Body of pancreas (tissue), 4 donors: ENCODE measurements around the gene SDHAF2.

ENCODE experiments used
- POLR2A ChIP-seq, 3 donors: fragments of 450-650 bp; IDR thresholded peaks; one replicate each; pipeline ENCODE4 v1.6.1; 2016; ENCODE audit warnings: antibody characterized with exemption in 3 of 3, mild to moderate bottlenecking in 2 of 3
- TF ChIP-seq, protein P1 (sequence below), 7 experiments: fragments of 450-650 bp in 4 of 7; fragments of 200-600 bp in 3 of 7; sonication (generic) in 3 of 7; IDR thresholded peaks; one replicate each; pipeline ENCODE4 v1.5.1; 2016 to 2019; ENCODE audit warnings: antibody characterized with exemption in 7 of 7

DNA sequence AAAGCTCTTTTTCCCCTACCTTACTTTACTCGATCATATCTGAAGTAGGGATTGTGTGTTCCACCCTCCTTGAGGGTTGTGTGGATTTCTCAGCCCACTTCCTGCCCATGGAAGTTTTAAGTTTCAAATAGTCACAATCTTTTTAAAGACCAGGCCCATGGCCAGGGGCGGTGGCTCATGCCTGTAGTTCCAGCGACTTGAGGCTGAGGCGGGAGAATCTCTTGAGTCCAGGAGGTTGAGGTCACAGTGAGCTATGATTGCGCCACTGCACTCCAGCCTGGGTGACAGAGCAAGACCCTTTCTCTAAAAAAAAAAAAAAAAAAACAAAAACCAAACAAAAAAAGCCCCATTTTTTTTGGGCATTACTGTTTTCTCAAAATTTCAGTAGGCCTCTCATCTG is 42.4 kb downstream of the SDHAF2 start:
- TF ChIP-seq, protein P1, sequence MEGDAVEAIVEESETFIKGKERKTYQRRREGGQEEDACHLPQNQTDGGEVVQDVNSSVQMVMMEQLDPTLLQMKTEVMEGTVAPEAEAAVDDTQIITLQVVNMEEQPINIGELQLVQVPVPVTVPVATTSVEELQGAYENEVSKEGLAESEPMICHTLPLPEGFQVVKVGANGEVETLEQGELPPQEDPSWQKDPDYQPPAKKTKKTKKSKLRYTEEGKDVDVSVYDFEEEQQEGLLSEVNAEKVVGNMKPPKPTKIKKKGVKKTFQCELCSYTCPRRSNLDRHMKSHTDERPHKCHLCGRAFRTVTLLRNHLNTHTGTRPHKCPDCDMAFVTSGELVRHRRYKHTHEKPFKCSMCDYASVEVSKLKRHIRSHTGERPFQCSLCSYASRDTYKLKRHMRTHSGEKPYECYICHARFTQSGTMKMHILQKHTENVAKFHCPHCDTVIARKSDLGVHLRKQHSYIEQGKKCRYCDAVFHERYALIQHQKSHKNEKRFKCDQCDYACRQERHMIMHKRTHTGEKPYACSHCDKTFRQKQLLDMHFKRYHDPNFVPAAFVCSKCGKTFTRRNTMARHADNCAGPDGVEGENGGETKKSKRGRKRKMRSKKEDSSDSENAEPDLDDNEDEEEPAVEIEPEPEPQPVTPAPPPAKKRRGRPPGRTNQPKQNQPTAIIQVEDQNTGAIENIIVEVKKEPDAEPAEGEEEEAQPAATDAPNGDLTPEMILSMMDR (IDR thresholded peaks at IDR 0.05): no peak
- TF ChIP-seq POLR2A (IDR thresholded peaks at IDR 0.05): no peak
